Amygdala (tissue), 56 donors: ENCODE measurements around the gene ADGRG3.

Experiments
- DNase-seq, 56 donors: peaks; one replicate each; lab custom pipeline; 2025; lab: John Stamatoyannopoulos, UW

The ADGRG3 gene

GRCh38 chr16:57675741-57676551 is 7.8 kb downstream of the ADGRG3 start:
- no peak for DNase-seq

GRCh38 chr16:57676553-57677085 is 8.5 kb downstream of the ADGRG3 start:
- DNase-seq: no peak

- DNase-seq: no peak
Observed at GRCh38 chr16:57677622-57678369, 9.7 kb downstream of the ADGRG3 start.

GRCh38 chr16:57679016-57679415 is 10.9 kb downstream of the ADGRG3 start:
- no peak for DNase-seq

GRCh38 chr16:57679767-57680482 is 11.8 kb downstream of the ADGRG3 start:
- DNase-seq: no peak

GRCh38 chr16:57680842-57681375 is 12.8 kb downstream of the ADGRG3 start:
- DNase-seq: no peak

- DNase-seq: no peak
Observed at GRCh38 chr16:57681950-57682728, 14.0 kb downstream of the ADGRG3 start.

GRCh38 chr16:57682809-57683635 is 14.9 kb downstream of the ADGRG3 start:
- DNase-seq: no peak

- no peak for DNase-seq
Observed at GRCh38 chr16:57683636-57684545, 15.8 kb downstream of the ADGRG3 start.

- no peak for DNase-seq
Observed at GRCh38 chr16:57684626-57685358, 16.7 kb downstream of the ADGRG3 start.

- no peak for DNase-seq
Observed at GRCh38 chr16:57685633-57686032, 17.5 kb downstream of the ADGRG3 start.

- no peak for DNase-seq
Observed at GRCh38 chr16:57686577-57686976, 18.5 kb downstream of the ADGRG3 start.

- DNase-seq: no peak
Observed at GRCh38 chr16:57687363-57687929, 19.3 kb downstream of the ADGRG3 start.

GRCh38 chr16:57688487-57688986 is 20.4 kb downstream of the ADGRG3 start:
- DNase-seq: no peak

GRCh38 chr16:57688987-57689761 is 21.1 kb downstream of the ADGRG3 start:
- no peak for DNase-seq
